Adrenal gland (tissue), 5 donors: ENCODE measurements around the gene METTL27.

Source experiments
- POLR2A ChIP-seq, 2 donors: fragments of 450-650 bp; IDR thresholded peaks; one replicate each; pipeline ENCODE4 v1.6.1; 2017; ENCODE audit warnings: antibody characterized with exemption in 2 of 2, mild to moderate bottlenecking in 2 of 2, moderate library complexity in 1 of 2
- TF ChIP-seq, protein P1 (sequence below), 6 experiments: fragments of 450-650 bp in 4 of 6; fragments of 200-600 bp in 2 of 6; sonication (generic) in 1 of 6; IDR thresholded peaks; 1 replicate in 5 of 6; 2 replicates in 1 of 6; pipeline versions ENCODE4 v1.5.1 to v1.8.0; 2016 to 2021; ENCODE audit warnings: antibody characterized with exemption in 6 of 6, mild to moderate bottlenecking in 2 of 6, moderate library complexity in 1 of 6
- donor health status: DM: no; HTN: no; CAD: no.

DNA sequence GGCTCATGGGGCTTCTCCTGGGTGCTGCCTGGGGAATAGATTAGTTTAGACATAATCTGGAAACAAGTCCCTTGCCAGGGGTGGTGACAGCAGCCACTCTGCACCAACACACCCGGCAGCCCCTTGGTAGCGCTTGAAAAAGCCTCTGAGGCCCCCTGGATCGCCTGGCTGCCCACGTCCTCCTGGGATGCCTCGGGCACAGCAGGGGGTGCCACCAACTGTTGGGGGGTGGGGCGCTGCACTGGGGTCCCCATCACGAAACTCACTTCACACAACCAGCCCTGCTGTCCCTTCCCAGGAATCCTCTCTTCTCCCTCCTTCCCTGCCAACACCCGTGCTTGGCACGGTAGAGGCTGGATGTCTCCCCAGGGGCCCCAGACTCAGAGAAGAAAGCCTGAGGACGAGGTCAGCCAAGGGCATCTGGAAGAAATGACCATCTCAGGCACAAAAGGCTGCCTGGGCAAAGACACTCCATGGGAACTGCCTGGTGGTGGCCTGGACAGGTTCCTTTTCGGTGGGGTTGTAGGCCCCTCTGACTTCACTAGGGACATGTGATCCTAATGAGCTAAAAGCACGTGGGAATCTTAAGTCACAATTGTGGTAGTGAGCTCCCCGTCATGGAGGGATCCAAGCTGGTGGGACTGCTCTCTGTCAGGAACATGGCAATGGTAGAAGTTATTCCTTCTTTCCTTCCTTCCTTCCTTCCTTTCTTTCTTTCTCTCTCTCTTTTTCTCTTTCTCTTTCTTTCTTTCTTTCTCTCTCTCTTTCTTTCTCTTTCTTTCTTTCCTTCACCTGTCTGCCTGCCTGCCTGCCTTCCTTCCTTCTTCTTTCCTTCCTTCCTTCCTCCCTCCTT lies 30.0 kb upstream of the METTL27 start:
- TF ChIP-seq, protein P1, sequence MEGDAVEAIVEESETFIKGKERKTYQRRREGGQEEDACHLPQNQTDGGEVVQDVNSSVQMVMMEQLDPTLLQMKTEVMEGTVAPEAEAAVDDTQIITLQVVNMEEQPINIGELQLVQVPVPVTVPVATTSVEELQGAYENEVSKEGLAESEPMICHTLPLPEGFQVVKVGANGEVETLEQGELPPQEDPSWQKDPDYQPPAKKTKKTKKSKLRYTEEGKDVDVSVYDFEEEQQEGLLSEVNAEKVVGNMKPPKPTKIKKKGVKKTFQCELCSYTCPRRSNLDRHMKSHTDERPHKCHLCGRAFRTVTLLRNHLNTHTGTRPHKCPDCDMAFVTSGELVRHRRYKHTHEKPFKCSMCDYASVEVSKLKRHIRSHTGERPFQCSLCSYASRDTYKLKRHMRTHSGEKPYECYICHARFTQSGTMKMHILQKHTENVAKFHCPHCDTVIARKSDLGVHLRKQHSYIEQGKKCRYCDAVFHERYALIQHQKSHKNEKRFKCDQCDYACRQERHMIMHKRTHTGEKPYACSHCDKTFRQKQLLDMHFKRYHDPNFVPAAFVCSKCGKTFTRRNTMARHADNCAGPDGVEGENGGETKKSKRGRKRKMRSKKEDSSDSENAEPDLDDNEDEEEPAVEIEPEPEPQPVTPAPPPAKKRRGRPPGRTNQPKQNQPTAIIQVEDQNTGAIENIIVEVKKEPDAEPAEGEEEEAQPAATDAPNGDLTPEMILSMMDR (IDR thresholded peaks at IDR 0.05): no peak
- TF ChIP-seq POLR2A (IDR thresholded peaks at IDR 0.05): no peak
